Nephron (organoid): ENCODE measurements around the gene LRRTM4.

Experiments
- H3K27ac Mint-ChIP-seq, 3 experiments: 2 replicates each; pipeline ENCODE4 v1.8.0; 2020; ENCODE audit warnings: mixed read lengths in 3 of 3, mild to moderate bottlenecking in 2 of 3, moderate library complexity in 1 of 3
- H3K27me3 Mint-ChIP-seq: 2 replicates; pipeline ENCODE4 v1.8.0; 2021; ENCODE audit warnings: low read depth, mild to moderate bottlenecking, moderate library complexity, mixed read lengths
- H3K36me3 Mint-ChIP-seq: 2 replicates; pipeline ENCODE4 v1.8.0; 2020; ENCODE audit warnings: low read depth, mixed read lengths
- H3K4me1 Mint-ChIP-seq: 2 replicates; pipeline ENCODE4 v1.8.0; 2020; ENCODE audit warnings: mixed read lengths
- H3K4me3 Mint-ChIP-seq, 3 experiments: 2 replicates each; pipeline ENCODE4 v1.8.0; 2020; ENCODE audit warnings: mild to moderate bottlenecking in 3 of 3, mixed read lengths in 3 of 3, moderate library complexity in 2 of 3
- H3K9me3 Mint-ChIP-seq: 2 replicates; pipeline ENCODE4 v1.8.0; 2020; ENCODE audit warnings: mixed read lengths
- TF ChIP-seq, protein P1 (sequence below), 3 experiments: fragments of 200-600 bp; sonication (generic); IDR thresholded peaks; one replicate each; pipeline ENCODE4 v1.5.0; 2021; ENCODE audit warnings: antibody characterized with exemption in 3 of 3; ENCODE audit not compliant: unreplicated experiment in 3 of 3

The LRRTM4 gene

GRCh38 chr2:77519164-77519887 lies 2.9 kb downstream of the LRRTM4 start:
- Mint-ChIP-seq H3K4me3 (peak overlapping the region in 2 of 3 experiments; percentile 75 to 78), H3K27me3 (no peaks in the 10 kb centered on the region), H3K36me3 (peaks cover 5% of the 10 kb centered on the region)

GRCh38 chr2:77518311-77518710 lies 3.9 kb downstream of the LRRTM4 start:
- Mint-ChIP-seq H3K9me3 (no peaks in the 10 kb centered on the region), H3K36me3 (peaks cover 5% of the 10 kb centered on the region), H3K27ac (no peak overlapping the region), H3K4me1 (peaks cover 19% of the 10 kb centered on the region), H3K27me3 (no peaks in the 10 kb centered on the region), H3K4me3 (peak overlapping the region in 1 of 3 experiments; percentile 29)
- TF ChIP-seq, protein P1, sequence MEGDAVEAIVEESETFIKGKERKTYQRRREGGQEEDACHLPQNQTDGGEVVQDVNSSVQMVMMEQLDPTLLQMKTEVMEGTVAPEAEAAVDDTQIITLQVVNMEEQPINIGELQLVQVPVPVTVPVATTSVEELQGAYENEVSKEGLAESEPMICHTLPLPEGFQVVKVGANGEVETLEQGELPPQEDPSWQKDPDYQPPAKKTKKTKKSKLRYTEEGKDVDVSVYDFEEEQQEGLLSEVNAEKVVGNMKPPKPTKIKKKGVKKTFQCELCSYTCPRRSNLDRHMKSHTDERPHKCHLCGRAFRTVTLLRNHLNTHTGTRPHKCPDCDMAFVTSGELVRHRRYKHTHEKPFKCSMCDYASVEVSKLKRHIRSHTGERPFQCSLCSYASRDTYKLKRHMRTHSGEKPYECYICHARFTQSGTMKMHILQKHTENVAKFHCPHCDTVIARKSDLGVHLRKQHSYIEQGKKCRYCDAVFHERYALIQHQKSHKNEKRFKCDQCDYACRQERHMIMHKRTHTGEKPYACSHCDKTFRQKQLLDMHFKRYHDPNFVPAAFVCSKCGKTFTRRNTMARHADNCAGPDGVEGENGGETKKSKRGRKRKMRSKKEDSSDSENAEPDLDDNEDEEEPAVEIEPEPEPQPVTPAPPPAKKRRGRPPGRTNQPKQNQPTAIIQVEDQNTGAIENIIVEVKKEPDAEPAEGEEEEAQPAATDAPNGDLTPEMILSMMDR (IDR thresholded peaks at IDR 0.05; ENCODE audit: unreplicated experiment in 3 of 3) = no peak

More at GRCh38 chr2:77519164-77519887, 2.9 kb downstream of the LRRTM4 start:
- TF ChIP-seq, protein P1 (IDR thresholded peaks at IDR 0.05; ENCODE audit: unreplicated experiment in 3 of 3) = no peak
- Mint-ChIP-seq H3K4me1 (peaks cover 19% of the 10 kb centered on the region), H3K27ac (peak overlapping the region in 2 of 3 experiments; percentile 41 to 84), H3K9me3 (no peaks in the 10 kb centered on the region)

- TF ChIP-seq, protein P1 (IDR thresholded peaks at IDR 0.05; ENCODE audit: unreplicated experiment in 3 of 3) = no peak
- H3K36me3 Mint-ChIP-seq = peaks cover 1% of the 10 kb centered on the region
- H3K27ac Mint-ChIP-seq = no peak overlapping the region
- no peaks in the 10 kb centered on the region for H3K9me3 Mint-ChIP-seq
- H3K4me1 Mint-ChIP-seq = no peaks in the 10 kb centered on the region
- H3K27me3 Mint-ChIP-seq = no peaks in the 10 kb centered on the region
- H3K4me3 Mint-ChIP-seq = no peak overlapping the region
Measured at GRCh38 chr2:77513191-77513590, 9.0 kb downstream of the LRRTM4 start.

- no peaks in the 10 kb centered on the region for H3K9me3 Mint-ChIP-seq
- H3K4me1 Mint-ChIP-seq = no peaks in the 10 kb centered on the region
- no peaks in the 10 kb centered on the region for H3K36me3 Mint-ChIP-seq
- H3K27me3 Mint-ChIP-seq = no peaks in the 10 kb centered on the region
- no peak overlapping the region for H3K27ac Mint-ChIP-seq
- TF ChIP-seq, protein P1 (IDR thresholded peaks at IDR 0.05; ENCODE audit: unreplicated experiment in 3 of 3) = no peak
- no peak overlapping the region for H3K4me3 Mint-ChIP-seq
Measured at GRCh38 chr2:77512507-77512906, 9.7 kb downstream of the LRRTM4 start.

GRCh38 chr2:77508511-77508910 lies 13.7 kb downstream of the LRRTM4 start:
- H3K27me3 Mint-ChIP-seq = no peaks in the 10 kb centered on the region
- H3K4me1 Mint-ChIP-seq = no peaks in the 10 kb centered on the region
- H3K27ac Mint-ChIP-seq = no peak overlapping the region
- TF ChIP-seq, protein P1 (IDR thresholded peaks at IDR 0.05; ENCODE audit: unreplicated experiment in 3 of 3) = no peak
- H3K4me3 Mint-ChIP-seq = no peak overlapping the region
- H3K9me3 Mint-ChIP-seq = no peaks in the 10 kb centered on the region
- H3K36me3 Mint-ChIP-seq = no peaks in the 10 kb centered on the region

DNA sequence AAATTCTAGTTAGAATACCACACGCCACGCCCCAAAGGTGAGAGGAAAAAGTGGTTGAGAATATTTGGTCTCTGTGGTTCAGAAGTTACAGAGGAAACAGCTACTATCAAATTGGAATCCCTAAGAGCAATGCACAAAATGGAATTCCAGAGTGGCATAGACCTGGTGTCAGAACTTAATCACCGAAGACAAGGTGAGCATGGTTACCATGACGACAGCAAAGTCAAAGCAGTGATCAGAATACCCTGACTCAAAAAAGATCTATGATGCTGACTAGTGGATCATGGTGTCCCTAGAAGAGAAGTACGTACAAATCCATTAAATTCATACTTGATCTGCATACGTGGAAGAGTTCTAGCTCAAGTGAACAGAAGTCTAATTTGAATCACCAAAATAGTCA lies 14.5 kb downstream of the LRRTM4 start:
- Mint-ChIP-seq H3K27ac (no peak overlapping the region), H3K4me3 (no peak overlapping the region), H3K9me3 (no peaks in the 10 kb centered on the region), H3K4me1 (no peaks in the 10 kb centered on the region), H3K27me3 (no peaks in the 10 kb centered on the region), H3K36me3 (no peaks in the 10 kb centered on the region)
- TF ChIP-seq, protein P1 (IDR thresholded peaks at IDR 0.05; ENCODE audit: unreplicated experiment in 3 of 3) = no peak
